Dedifferentiated amniotic fluid mesenchymal stem cell (primary cell): ENCODE data around the gene TCF7.
A peak's percentile ranks its signal among the peaks of the same experiment; 100 is the strongest.

Experiments used
- DNase-seq: peaks from one replicate; pipeline ENCODE4 v3.0.0-alpha.2; 2016; ENCODE audit errors: extremely low spot score

Gene TCF7

DNA sequence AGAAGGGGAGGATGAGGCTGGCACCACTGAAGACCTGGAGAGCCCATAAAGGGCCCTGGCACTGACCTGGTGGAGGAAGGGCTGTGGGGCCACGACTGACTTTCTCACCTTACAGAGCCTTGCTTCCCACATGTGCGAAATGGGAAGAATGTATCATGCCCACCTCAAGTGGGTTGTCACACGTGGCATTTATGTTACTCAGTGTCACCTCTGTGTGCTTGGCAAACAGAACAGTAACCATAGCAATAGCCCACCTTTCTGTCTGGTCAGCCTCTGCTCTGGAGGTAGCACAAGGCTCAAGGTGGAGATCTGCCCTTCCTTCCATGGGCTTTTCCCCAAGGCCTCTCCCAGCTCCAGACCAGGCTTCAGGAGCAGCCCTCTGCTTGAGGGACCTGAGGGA, 16.7 kb downstream of the TCF7 start:
- no peak for DNase-seq

GRCh38 chr5:134131578-134132350, 17.3 kb downstream of the TCF7 start:
- DNase-seq = no peak

DNA sequence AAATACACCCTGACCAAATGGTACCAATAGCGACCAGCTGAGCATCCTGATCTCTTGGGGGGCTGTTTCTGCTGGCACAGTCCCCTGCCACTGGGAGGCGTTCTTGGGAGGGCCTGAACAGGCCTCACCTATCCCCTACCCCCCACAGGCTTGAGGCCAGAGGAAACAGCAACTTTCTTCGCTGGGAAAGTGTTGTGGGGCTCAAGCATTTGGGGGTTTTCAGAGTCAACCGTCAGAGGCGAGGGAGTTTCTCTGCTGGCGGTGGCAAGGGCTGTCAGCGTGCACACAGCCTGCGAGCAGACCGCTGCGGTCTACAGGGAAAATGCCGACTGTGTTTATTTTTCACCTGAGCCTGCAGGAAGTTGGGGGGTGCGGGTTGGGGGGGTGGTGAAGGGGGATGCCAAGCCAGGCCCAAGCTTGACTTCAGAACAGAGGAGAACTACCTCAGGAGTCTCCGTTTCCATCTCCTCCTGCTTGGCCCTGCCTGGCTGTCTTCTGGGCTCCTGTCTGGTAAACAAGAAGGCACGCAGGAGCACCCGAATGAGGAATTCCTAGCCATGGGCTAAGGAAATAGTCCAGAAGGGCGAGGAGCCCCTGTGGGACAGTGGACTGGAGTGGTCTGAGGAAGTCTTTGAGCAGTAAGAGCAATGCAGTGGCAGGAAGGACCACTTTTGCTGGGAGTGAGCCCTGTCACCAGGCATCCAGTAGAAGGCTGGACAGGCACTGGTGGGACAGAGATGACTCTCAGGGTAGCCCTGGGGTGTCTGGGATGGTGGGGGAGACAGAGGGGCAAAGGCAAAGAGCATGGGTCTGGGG, 18.1 kb downstream of the TCF7 start:
- DNase-seq = no peak

GRCh38 chr5:134133188-134133994, 18.9 kb downstream of the TCF7 start:
- no peak for DNase-seq

DNA sequence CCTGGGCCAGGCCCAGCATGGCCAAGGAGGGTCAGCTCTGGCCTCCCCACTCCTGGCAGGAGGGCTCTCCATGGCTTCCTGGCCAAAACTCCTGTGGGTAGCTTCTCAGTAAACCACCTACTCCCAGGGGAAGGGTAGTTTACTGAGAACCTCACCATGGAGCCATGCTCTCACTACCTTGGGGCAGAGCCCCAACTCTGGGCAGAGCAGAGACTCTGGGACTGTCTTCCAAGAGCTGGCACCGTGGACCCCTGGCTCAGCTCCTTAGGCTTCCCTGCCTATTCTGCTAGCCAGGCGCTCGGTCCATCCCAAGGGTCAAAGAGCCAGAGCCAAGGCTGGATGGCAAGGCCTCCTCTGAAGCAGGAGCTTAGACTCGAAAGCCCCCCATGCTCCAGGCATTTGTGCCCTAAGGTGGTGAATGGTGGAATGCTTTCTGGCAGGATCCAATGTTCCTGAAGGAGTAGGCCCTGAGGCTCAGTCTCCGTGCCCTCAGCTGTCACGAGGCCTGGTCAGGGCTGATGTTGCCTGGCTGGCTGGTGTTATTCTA, 19.6 kb downstream of the TCF7 start:
- DNase-seq = no peak

- no peak for DNase-seq
These were observed 20.7 kb downstream of the TCF7 start for GRCh38 chr5:134135091-134135655.

GRCh38 chr5:134136221-134136631, 21.7 kb downstream of the TCF7 start:
- DNase-seq = no peak

GRCh38 chr5:134136771-134137170, 22.3 kb downstream of the TCF7 start:
- DNase-seq = no peak

GRCh38 chr5:134138416-134139376, 24.2 kb downstream of the TCF7 start:
- DNase-seq = peak; percentile 35

- no peak for DNase-seq
These were observed 24.9 kb downstream of the TCF7 start for GRCh38 chr5:134139377-134139851.

DNA sequence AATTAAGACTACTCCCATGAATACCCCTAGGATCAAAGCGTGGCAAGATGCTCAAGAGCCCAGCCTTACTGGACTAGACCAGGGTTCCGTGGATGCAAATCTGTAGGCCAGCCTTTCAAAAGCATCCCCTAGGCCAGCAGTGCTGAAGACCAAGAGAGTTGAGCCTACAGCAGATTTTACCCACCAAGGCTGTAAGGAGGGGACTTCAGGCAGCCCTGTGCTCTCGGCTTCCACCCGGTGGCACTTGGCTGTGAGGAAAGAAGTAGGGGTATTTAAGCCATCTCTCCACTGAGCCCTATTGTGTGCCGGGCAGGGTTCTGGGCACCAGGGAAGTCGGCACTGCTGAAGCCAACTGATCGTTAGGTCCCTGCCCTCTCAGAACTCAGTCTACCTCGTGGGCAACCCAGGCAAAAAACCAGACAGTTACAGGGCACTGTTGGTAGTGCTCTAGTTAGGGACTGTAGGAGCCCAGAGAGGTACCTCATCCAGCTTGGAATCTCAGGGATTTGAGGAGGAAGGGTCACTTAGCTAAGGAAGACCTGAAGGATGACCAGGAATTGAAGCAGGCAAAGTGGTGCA, 25.5 kb downstream of the TCF7 start:
- DNase-seq = no peak

DNA sequence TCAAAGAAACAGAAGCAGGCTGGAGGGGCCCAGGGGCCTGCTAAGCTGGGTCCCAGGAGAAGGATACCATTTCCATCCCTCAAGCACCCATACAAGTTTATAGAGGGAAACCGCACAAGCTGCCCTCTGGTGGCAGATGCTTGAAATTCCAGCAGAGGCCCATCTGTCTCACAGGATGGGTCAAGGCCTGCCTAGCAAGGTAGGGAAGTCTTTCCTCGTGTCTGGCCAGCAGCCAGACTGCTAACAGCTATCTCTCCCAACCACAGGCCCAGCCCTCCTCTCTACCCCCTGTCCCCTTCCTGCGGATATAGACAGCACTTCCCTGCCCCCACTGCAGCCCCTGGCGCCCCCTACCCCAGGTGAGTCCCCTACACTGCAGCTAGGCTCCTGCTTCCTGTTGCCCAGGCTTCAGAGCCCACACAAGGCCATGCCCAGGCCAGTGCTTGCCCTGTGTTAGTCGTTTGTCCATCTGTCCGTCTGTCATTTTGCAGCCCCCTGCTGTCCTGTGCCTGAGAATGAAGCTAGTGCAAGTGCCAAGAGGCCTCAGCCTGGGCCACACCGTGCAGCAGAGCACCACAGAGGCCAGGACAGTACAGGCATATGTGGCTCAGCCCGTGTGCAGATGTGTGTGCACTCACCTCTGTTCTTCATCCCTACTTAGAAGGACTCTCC, 26.2 kb downstream of the TCF7 start:
- DNase-seq = peak; percentile 48

DNA sequence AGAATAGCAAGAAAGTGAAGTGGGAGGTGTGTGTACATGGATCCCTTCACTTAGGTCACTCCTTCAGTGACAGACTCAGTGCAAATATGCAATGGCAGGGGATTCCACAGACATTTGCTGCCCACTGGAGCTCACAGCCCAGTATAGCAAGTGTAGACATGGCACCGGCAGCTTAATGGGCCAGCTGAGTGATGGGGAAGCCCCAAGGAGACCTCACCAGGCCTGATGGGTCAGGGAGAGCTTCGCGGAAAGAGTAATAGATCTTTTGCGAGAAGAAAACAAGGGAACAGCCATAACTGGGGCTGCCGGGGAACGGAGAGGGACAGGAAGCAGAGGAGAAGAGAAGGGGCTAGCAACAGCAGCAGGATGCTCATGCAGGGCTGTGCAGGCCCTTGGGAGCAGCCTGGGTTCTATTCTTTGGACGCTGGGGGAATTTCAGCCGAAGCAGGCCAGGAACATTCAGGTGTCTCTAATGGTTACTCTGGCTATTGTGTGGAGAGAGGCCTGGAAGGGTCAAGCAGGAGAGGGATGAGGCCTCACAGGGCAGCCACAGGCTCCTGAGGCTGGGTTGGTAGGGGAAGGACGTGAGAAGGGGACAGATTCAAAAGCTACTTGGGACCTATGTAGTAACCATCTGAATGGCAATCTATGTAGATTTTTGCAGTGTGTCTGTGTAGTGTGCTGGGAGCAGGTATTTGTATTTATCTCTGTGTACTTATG, 27.0 kb downstream of the TCF7 start:
- no peak for DNase-seq

GRCh38 chr5:134142052-134142451, 27.6 kb downstream of the TCF7 start:
- no peak for DNase-seq

DNA sequence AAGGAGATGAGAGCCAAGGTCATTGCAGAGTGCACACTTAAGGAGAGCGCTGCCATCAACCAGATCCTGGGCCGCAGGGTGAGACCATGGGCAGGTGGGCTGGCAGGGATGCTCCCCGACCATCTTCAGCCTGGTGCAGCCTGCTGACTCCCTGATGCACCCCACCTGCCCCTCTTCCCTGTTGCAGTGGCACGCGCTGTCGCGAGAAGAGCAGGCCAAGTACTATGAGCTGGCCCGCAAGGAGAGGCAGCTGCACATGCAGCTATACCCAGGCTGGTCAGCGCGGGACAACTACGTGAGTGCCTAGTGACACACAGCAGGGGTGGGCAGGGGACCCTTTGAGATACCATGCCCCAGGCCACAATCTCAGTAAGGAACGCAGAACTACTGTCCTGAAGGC, 28.3 kb downstream of the TCF7 start:
- no peak for DNase-seq

GRCh38 chr5:134143431-134143830, 28.9 kb downstream of the TCF7 start:
- no peak for DNase-seq

GRCh38 chr5:134143944-134144941, 29.8 kb downstream of the TCF7 start:
- no peak for DNase-seq
